ELR (cell line): ENCODE data around the gene ALG12.
A peak's percentile ranks its signal among the peaks of the same experiment; 100 is the strongest.

Experiments
- DNase-seq: peaks from one replicate; pipeline ENCODE4 v3.0.0-alpha.2; 2015; ENCODE audit warnings: low read depth

ALG12 gene

GRCh38 chr22:49911881-49912625 is 6.2 kb downstream of the ALG12 start:
- no peak for DNase-seq

GRCh38 chr22:49910229-49911155 is 7.7 kb downstream of the ALG12 start:
- no peak for DNase-seq

- no peak for DNase-seq
These were observed 8.6 kb downstream of the ALG12 start for GRCh38 chr22:49909476-49910205.

- no peak for DNase-seq
These were observed 10.4 kb downstream of the ALG12 start for GRCh38 chr22:49907807-49908206.

GRCh38 chr22:49906799-49907290 is 11.4 kb downstream of the ALG12 start:
- DNase-seq, result no peak

- DNase-seq, result no peak
These were observed 12.0 kb downstream of the ALG12 start for GRCh38 chr22:49906071-49906798.

GRCh38 chr22:49905465-49905864 is 12.8 kb downstream of the ALG12 start:
- no peak for DNase-seq

- no peak for DNase-seq
These were observed 14.2 kb downstream of the ALG12 start for GRCh38 chr22:49904040-49904369.

GRCh38 chr22:49903322-49904039 is 14.8 kb downstream of the ALG12 start:
- no peak for DNase-seq

GRCh38 chr22:49901457-49901856 is 16.8 kb downstream of the ALG12 start:
- no peak for DNase-seq

- DNase-seq, result no peak
These were observed 17.6 kb downstream of the ALG12 start for GRCh38 chr22:49900441-49901230.

GRCh38 chr22:49899530-49899929 is 18.7 kb downstream of the ALG12 start:
- no peak for DNase-seq

- no peak for DNase-seq
These were observed 21.1 kb downstream of the ALG12 start for GRCh38 chr22:49897015-49897684.

- DNase-seq, result no peak
These were observed 22.0 kb downstream of the ALG12 start for GRCh38 chr22:49896201-49896600.

GRCh38 chr22:49894322-49895054 is 23.8 kb downstream of the ALG12 start:
- peak; percentile 15 for DNase-seq

- DNase-seq, result no peak
These were observed 25.2 kb downstream of the ALG12 start for GRCh38 chr22:49893025-49893424.

- no peak for DNase-seq
These were observed 25.9 kb downstream of the ALG12 start for GRCh38 chr22:49892226-49892899.

GRCh38 chr22:49889071-49889470 is 29.2 kb downstream of the ALG12 start:
- no peak for DNase-seq
